Ovary (tissue), 9 donors: ENCODE measurements around the gene ANO3. TPM values are rescaled to one million over a fixed set of nuclear protein-coding genes. Genes with fewer than 3 reads are reported as not detected.

Experiments used
- DNase-seq, 5 donors: peaks; one replicate each; pipeline ENCODE4 v3.0.0-alpha.2; 2019 to 2020
- H3K27ac ChIP-seq, 2 donors: fragments of 200-600 bp; one replicate each; pipeline versions ENCODE4 v1.5.1 to v1.8.0; 2019 to 2022
- H3K27me3 ChIP-seq: fragments of 200-600 bp; one replicate; pipeline ENCODE4 v1.8.0; 2022
- H3K36me3 ChIP-seq: fragments of 200-600 bp; sonication (generic); one replicate; pipeline ENCODE4 v1.5.1; 2019
- H3K4me1 ChIP-seq: one replicate; pipeline ENCODE4 v1.8.1; 2013; ENCODE audit warnings: mild to moderate bottlenecking, moderate library complexity; ENCODE audit not compliant: insufficient read depth
- H3K4me3 ChIP-seq: fragments of 200-600 bp; sonication (generic); one replicate; pipeline ENCODE4 v1.5.1; 2017
- H3K9me3 ChIP-seq, 2 donors: fragments of 200-600 bp in 1 of 2; sonication (generic) in 1 of 2; one replicate each; pipeline versions ENCODE4 v1.5.1 to v1.8.1; 2013 to 2019; ENCODE audit warnings: mild to moderate bottlenecking in 1 of 2, moderate library complexity in 1 of 2
- EP300 ChIP-seq: sonication (generic); formaldehyde crosslinking; IDR thresholded peaks from one replicate; pipeline ENCODE4 v1.6.1; 2017; ENCODE audit warnings: antibody characterized with exemption
- POLR2A ChIP-seq: fragments of 450-650 bp; IDR thresholded peaks from one replicate; pipeline ENCODE4 v1.6.1; 2017; ENCODE audit warnings: antibody characterized with exemption, mild to moderate bottlenecking, moderate library complexity
- WGBS, 3 donors: extraction: QIAGEN DNeasy Blood & Tissue Kit in 1 of 3; methylation state at CpG; one replicate each; pipeline versions ENCODE4 v1.1.5 to v1.1.7; 2013 to 2017; 5-methylcytosine and 5-hydroxymethylcytosine counted together
- intact Hi-C, 4 donors: fragments of 100-400 bp; cut with DNase I; formaldehyde crosslinking; loops; one replicate each; pipeline versions ENCODE4 v1.11.0 to v1.15.1; 2022 to 2023
- polyA plus RNA-seq, 2 donors: library from polyadenylated mRNA; stranded (reverse); fragments of 200-250 nt in 1 of 2; fragments of 350-450 nt in 1 of 2; fragmentation: Illumina TruSeq in 1 of 2; extraction: RNeasy Lipid Tissue Mini Kit (QIAGEN cat#74804) in 1 of 2; gene quantifications; one replicate each; pipeline ENCODE4 v1.2.3, GENCODE V29; 2013 to 2014
- total RNA-seq, 7 donors: library from RNA; depleted of rRNA in 2 of 7; stranded (reverse); fragments of >200 nt in 2 of 7; fragmentation: NEBNext Ultra II Directional in 3 of 7; extraction: Animal tissue kit (Norgen Biotek cat#: 25700) in 3 of 7; gene quantifications; one replicate each; pipeline versions ENCODE4 v1.1.0 to v1.2.4, GENCODE V29; 2016 to 2023
- TF ChIP-seq, protein P1 (sequence below), 3 donors: fragments of 450-650 bp in 2 of 3; fragments of 200-600 bp in 1 of 3; IDR thresholded peaks; one replicate each; pipeline versions ENCODE4 v1.5.1 to v1.8.0; 2016 to 2022; ENCODE audit warnings: antibody characterized with exemption in 3 of 3, mild to moderate bottlenecking in 1 of 3
- donor health status: DM: no; HTN: no; CAD: no; lungs with moderate emphysema.
- donor health status: DM: no; HTN: no; CAD: no.
- donor health status: Bipolar disorder and iron deficiency.
- donor health status: DM: yes; HTN: yes; CAD: no.
- donor health status: DM: no; HTN: no; CAD: no.
- donor health status: DM: yes; HTN: yes; CAD: no.

The ANO3 gene
- total and polyA plus RNA-seq, 9 donors: under 0.01 to 0.93 (median 0.08) TPM; not detected in 1

DNA sequence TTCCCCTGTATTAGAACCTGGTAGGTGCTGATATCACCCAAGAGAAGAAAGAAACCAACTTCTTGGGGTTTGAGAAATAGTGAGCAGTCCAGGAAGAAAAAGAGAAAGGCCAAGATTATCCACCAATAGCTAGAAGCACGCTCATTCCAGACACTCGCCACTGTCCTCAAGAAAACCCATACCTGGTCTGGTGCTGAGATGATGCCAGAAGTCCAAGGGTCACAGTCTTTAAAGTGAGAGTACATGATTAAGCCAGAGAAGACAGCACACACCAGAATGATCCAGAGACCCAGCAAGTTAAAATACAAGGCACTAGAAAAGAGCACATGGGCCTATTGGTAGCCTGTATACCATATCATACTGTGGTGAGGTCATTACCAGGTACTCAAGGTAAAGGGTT is 366.3 kb downstream of the ANO3 start:
- Histone ChIP-seq H3K27ac (no peak overlapping the region), H3K4me3 (no peak overlapping the region), H3K9me3 (no peaks in the 10 kb centered on the region), H3K27me3 (no peaks in the 10 kb centered on the region), H3K4me1 (no peaks in the 10 kb centered on the region), H3K36me3 (no peaks in the 10 kb centered on the region)
- WGBS, 3 donors: 92 to 96% (median 93%) methylated on average over 2 of the region's 2 CpGs
- intact Hi-C loops: no loop called here
- DNase-seq: no peak
- TF ChIP-seq, protein P1, sequence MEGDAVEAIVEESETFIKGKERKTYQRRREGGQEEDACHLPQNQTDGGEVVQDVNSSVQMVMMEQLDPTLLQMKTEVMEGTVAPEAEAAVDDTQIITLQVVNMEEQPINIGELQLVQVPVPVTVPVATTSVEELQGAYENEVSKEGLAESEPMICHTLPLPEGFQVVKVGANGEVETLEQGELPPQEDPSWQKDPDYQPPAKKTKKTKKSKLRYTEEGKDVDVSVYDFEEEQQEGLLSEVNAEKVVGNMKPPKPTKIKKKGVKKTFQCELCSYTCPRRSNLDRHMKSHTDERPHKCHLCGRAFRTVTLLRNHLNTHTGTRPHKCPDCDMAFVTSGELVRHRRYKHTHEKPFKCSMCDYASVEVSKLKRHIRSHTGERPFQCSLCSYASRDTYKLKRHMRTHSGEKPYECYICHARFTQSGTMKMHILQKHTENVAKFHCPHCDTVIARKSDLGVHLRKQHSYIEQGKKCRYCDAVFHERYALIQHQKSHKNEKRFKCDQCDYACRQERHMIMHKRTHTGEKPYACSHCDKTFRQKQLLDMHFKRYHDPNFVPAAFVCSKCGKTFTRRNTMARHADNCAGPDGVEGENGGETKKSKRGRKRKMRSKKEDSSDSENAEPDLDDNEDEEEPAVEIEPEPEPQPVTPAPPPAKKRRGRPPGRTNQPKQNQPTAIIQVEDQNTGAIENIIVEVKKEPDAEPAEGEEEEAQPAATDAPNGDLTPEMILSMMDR (IDR thresholded peaks at IDR 0.05): no peak

DNA sequence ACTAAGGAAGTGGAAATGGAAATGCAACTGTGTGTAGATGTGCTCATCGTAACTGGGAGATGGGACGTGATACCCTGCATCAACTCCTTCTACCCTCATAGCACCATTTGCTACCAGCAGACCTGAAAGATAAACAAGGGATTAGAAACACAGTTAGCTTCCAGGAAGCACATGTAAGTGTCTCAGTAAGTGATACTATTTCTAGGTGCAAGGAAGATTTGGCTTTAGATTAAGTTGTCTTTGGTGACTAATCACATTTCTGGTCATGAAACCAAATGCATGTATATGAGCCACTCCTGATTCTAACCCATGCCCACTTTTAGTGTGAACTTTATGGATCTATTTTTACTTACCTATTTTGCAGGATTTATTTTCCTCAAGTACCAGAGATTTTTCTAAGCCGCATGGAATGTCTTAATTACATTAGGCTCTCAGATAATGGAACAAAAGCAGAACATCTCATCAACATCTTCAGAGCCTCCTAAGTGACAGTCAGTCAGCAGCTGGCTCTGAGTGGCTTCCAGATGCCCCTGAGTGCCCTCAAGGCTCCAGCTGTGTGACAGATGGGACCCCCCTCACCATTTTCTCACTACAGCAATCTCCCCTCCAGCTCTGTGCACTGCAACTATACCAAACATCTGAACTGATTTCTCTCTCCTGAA is 368.8 kb downstream of the ANO3 start:
- intact Hi-C loops: no loop called here
- no peak for DNase-seq
- Histone ChIP-seq H3K27me3 (no peaks in the 10 kb centered on the region), H3K27ac (no peak overlapping the region), H3K4me1 (no peaks in the 10 kb centered on the region), H3K4me3 (no peak overlapping the region), H3K36me3 (no peaks in the 10 kb centered on the region), H3K9me3 (no peaks in the 10 kb centered on the region)
- WGBS, 3 donors: 77 to 84% (median 84%) methylated on average over 3 of the region's 3 CpGs
- TF ChIP-seq EP300 (no peak), POLR2A (no peak)
- TF ChIP-seq, protein P1 (IDR thresholded peaks at IDR 0.05): no peak

DNA sequence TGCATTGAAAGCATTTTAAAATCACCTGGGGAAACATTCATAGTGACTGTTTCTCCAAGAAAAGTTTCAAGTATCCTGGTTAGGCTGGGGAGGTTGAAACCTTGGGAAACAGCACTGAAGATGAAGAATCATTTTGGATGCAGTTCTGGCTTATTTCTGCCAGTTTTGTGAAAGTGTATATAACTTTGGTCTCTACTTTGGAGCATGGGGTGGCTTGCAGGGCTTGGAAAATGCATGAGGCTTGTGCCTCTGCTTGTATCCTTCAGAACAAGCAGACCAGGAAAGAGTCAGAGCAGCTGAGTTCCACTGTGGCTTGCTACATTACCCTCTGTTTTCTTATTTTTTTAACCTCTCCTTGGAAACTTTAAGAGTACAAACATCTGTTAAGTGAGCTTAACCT is 370.5 kb downstream of the ANO3 start:
- H3K36me3 ChIP-seq: no peaks in the 10 kb centered on the region
- no peak for DNase-seq
- H3K9me3 ChIP-seq: no peaks in the 10 kb centered on the region
- H3K4me1 ChIP-seq: no peaks in the 10 kb centered on the region
- no peaks in the 10 kb centered on the region for H3K27me3 ChIP-seq
- intact Hi-C loops: no loop called here
- H3K4me3 ChIP-seq: no peak overlapping the region
- no peak overlapping the region for H3K27ac ChIP-seq
- no peak for TF ChIP-seq POLR2A
- TF ChIP-seq, protein P1 (IDR thresholded peaks at IDR 0.05): no peak
- no peak for TF ChIP-seq EP300

DNA sequence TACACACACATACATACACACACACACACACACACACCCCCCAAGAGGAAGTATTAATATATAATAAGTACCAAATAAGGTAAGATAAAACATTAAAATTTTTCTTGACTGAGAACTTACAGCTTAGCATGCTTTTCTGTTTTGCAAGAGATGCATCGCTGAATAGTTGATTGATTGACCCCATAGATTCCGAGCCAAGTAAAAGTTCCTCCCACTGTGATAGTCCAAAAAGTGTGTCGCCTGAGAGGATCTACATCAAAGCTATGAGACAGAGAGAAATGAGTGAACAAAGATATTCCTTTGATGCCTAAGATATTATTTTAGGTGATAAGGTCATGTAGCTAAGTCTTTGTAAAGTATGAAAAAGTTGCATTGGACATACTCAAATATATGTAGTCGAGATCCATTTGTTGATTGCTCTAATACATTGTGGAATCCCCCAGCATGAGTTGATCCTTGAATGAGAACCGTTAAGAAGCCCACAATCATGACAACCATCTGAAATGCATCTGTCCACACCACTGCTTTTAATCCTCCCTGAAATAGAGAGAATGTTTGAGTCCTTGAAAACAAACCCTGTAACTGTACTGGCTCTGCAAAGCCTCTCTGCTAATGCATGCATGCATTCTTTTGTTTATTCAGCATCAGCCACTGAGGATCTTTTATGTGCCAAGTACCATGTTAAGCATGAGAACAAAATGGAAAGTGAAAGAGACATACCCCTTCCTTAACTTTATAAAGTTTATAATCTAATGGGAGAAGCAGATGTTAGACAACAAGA is 371.7 kb downstream of the ANO3 start:
- intact Hi-C loops: no loop called here
- WGBS, 3 donors: 78 to 83% (median 80%) methylated on average over 5 of the region's 5 CpGs
- TF ChIP-seq EP300: no peak
- no peak for TF ChIP-seq POLR2A
- TF ChIP-seq, protein P1 (IDR thresholded peaks at IDR 0.05): no peak

More for the DNA sequence above, 371.7 kb downstream of the ANO3 start:
- H3K4me3 ChIP-seq: no peak overlapping the region
- DNase-seq: no peak
- no peaks in the 10 kb centered on the region for H3K9me3 ChIP-seq
- no peaks in the 10 kb centered on the region for H3K27me3 ChIP-seq
- no peak overlapping the region for H3K27ac ChIP-seq
- H3K4me1 ChIP-seq: no peaks in the 10 kb centered on the region
- no peaks in the 10 kb centered on the region for H3K36me3 ChIP-seq
